WTC11 (cell line): ENCODE measurements around the gene GDPD4.

ENCODE experiments used
- FOXP1 ChIP-seq: sonication (generic); formaldehyde crosslinking; IDR thresholded peaks from 2 replicates; pipeline ENCODE4 v1.8.0; 2022; ENCODE audit warnings: missing genetic modification reagents, mild to moderate bottlenecking, moderate library complexity, borderline replicate concordance
- GABPB1 ChIP-seq: sonication (generic); formaldehyde crosslinking; IDR thresholded peaks from 2 replicates; pipeline ENCODE4 v1.8.1; 2023; ENCODE audit warnings: mild to moderate bottlenecking, missing genetic modification reagents
- NFYB ChIP-seq: sonication (generic); formaldehyde crosslinking; conservative IDR thresholded peaks from 2 replicates; pipeline ENCODE4 v1.8.0; 2022; ENCODE audit warnings: low read depth, missing genetic modification reagents
- ZNF263 ChIP-seq: sonication (generic); formaldehyde crosslinking; IDR thresholded peaks from 2 replicates; pipeline ENCODE4 v1.8.1; 2022; ENCODE audit warnings: low read depth, mild to moderate bottlenecking, moderate library complexity, missing genetic modification reagents
- TF ChIP-seq, protein P1 (sequence below): fragments of 200-600 bp; IDR thresholded peaks from 2 replicates; pipeline ENCODE4 v1.8.0; 2022; ENCODE audit warnings: antibody characterized with exemption
- TF ChIP-seq, protein P2 (sequence below): sonication (generic); formaldehyde crosslinking; IDR thresholded peaks from 2 replicates; pipeline ENCODE4 v1.8.1; 2023; ENCODE audit warnings: mild to moderate bottlenecking, moderate library complexity, missing genetic modification reagents
- TF ChIP-seq, protein P3 (sequence below): sonication (generic); formaldehyde crosslinking; IDR thresholded peaks from 2 replicates; pipeline ENCODE4 v1.8.0; 2022; ENCODE audit warnings: mild to moderate bottlenecking, missing genetic modification reagents
- TF ChIP-seq, protein P4 (sequence below): sonication (generic); formaldehyde crosslinking; IDR thresholded peaks from 2 replicates; pipeline ENCODE4 v1.8.1; 2022; ENCODE audit warnings: mild to moderate bottlenecking, moderate library complexity, missing genetic modification reagents

DNA sequence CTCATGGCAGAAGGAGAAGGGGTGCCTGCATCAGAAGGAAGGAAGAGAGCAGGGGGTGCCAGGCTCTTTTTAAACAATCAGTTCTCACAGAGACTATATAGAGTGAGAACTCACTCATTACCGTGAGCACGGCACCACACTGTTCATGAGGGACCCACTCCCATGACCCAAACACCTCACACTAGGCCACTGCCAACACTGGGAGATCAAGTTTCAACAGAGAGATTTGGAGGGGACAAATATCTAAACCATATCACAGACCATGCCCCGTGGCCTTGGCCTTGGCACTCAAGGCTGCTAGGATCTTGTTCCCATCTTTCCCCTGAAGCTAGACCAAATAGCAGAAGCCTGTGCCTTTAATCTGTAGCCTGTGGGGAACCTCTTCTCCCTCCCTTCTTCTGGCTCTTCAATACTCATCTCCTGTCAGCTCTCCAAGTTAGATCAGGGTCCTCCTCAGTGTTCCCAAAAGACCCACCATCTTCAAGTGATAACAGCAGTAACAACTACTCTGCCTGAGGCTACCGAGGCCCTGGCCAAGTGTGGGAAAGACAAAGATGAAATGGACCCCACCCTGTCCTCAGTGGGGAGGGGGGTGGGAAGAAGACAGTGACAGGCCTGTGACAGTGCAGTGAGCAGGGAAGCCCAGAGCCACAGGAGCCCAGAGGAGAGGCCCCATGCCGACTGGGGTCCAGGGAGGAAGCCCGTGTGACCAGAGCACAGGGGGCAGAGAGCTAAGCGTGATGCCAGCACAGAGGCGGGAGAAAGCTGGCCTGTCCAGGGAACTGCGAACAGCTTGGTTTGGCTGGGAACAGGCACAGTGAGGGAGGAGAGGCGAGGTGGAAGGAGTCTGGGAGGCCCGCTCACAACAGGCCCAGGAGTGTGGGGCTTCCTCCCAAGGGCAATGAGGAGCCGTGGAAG is 100.9 kb downstream of the GDPD4 start:
- TF ChIP-seq, protein P1, sequence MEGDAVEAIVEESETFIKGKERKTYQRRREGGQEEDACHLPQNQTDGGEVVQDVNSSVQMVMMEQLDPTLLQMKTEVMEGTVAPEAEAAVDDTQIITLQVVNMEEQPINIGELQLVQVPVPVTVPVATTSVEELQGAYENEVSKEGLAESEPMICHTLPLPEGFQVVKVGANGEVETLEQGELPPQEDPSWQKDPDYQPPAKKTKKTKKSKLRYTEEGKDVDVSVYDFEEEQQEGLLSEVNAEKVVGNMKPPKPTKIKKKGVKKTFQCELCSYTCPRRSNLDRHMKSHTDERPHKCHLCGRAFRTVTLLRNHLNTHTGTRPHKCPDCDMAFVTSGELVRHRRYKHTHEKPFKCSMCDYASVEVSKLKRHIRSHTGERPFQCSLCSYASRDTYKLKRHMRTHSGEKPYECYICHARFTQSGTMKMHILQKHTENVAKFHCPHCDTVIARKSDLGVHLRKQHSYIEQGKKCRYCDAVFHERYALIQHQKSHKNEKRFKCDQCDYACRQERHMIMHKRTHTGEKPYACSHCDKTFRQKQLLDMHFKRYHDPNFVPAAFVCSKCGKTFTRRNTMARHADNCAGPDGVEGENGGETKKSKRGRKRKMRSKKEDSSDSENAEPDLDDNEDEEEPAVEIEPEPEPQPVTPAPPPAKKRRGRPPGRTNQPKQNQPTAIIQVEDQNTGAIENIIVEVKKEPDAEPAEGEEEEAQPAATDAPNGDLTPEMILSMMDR: no peak
- no peak for TF ChIP-seq GABPB1
- TF ChIP-seq, protein P2, sequence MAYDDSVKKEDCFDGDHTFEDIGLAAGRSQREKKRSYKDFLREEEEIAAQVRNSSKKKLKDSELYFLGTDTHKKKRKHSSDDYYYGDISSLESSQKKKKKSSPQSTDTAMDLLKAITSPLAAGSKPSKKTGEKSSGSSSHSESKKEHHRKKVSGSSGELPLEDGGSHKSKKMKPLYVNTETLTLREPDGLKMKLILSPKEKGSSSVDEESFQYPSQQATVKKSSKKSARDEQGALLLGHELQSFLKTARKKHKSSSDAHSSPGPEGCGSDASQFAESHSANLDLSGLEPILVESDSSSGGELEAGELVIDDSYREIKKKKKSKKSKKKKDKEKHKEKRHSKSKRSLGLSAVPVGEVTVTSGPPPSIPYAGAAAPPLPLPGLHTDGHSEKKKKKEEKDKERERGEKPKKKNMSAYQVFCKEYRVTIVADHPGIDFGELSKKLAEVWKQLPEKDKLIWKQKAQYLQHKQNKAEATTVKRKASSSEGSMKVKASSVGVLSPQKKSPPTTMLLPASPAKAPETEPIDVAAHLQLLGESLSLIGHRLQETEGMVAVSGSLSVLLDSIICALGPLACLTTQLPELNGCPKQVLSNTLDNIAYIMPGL (CRISPR knock-in tag): no peak
- TF ChIP-seq ZNF263 (CRISPR knock-in tag): no peak
- TF ChIP-seq FOXP1: no peak
- TF ChIP-seq NFYB: no peak
- TF ChIP-seq, protein P3, sequence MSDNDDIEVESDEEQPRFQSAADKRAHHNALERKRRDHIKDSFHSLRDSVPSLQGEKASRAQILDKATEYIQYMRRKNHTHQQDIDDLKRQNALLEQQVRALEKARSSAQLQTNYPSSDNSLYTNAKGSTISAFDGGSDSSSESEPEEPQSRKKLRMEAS (CRISPR knock-in tag): no peak
- TF ChIP-seq, protein P4, sequence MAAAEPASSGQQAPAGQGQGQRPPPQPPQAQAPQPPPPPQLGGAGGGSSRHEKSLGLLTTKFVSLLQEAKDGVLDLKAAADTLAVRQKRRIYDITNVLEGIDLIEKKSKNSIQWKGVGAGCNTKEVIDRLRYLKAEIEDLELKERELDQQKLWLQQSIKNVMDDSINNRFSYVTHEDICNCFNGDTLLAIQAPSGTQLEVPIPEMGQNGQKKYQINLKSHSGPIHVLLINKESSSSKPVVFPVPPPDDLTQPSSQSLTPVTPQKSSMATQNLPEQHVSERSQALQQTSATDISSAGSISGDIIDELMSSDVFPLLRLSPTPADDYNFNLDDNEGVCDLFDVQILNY (CRISPR knock-in tag): no peak
